ENCODE data around the gene BHLHA15.

The BHLHA15 gene

GRCh38 chr7:98211221-98211675 lies at the start of gene BHLHA15:
Gene BHLHA15, plus strand, starts transcription at chr7:98211439. Its CDS starts 871 bp downstream, at chr7:98212310.
- no peak for DNase-seq (ENCODE audit: low spot score)

GRCh38 chr7:98162758-98163157 lies 48.5 kb upstream of the BHLHA15 start:
- DNase-seq (ENCODE audit: low spot score), result no peak

- DNase-seq (ENCODE audit: low spot score), result no peak
Observed at GRCh38 chr7:98163269-98163668, 48.0 kb upstream of the BHLHA15 start.

GRCh38 chr7:98163704-98164494 lies 47.3 kb upstream of the BHLHA15 start:
- no peak for DNase-seq (ENCODE audit: low spot score)

- peak; percentile 7 for DNase-seq (ENCODE audit: low spot score)
Observed at GRCh38 chr7:98165827-98166667, 45.2 kb upstream of the BHLHA15 start.

- DNase-seq (ENCODE audit: low spot score), result no peak
Observed at GRCh38 chr7:98166668-98166970, 44.6 kb upstream of the BHLHA15 start.

- no peak for DNase-seq (ENCODE audit: low spot score)
Observed at GRCh38 chr7:98167653-98168052, 43.6 kb upstream of the BHLHA15 start.

GRCh38 chr7:98168181-98168903 lies 42.9 kb upstream of the BHLHA15 start:
- DNase-seq (ENCODE audit: low spot score), result peak; percentile 65

- no peak for DNase-seq (ENCODE audit: low spot score)
Observed at GRCh38 chr7:98168904-98169621, 42.2 kb upstream of the BHLHA15 start.

- DNase-seq (ENCODE audit: low spot score), result no peak
Observed at GRCh38 chr7:98170966-98171365, 40.3 kb upstream of the BHLHA15 start.

- DNase-seq (ENCODE audit: low spot score), result no peak
Observed at GRCh38 chr7:98171449-98171848, 39.8 kb upstream of the BHLHA15 start.

- no peak for DNase-seq (ENCODE audit: low spot score)
Observed at GRCh38 chr7:98174334-98175259, 36.6 kb upstream of the BHLHA15 start.

- no peak for DNase-seq (ENCODE audit: low spot score)
Observed at GRCh38 chr7:98175260-98175940, 35.8 kb upstream of the BHLHA15 start.

- DNase-seq (ENCODE audit: low spot score), result no peak
Observed at GRCh38 chr7:98177553-98177952, 33.7 kb upstream of the BHLHA15 start.

- DNase-seq (ENCODE audit: low spot score), result no peak
Observed at GRCh38 chr7:98178321-98178720, 32.9 kb upstream of the BHLHA15 start.

- no peak for DNase-seq (ENCODE audit: low spot score)
Observed at GRCh38 chr7:98178762-98179490, 32.3 kb upstream of the BHLHA15 start.

- no peak for DNase-seq (ENCODE audit: low spot score)
Observed at GRCh38 chr7:98180751-98181150, 30.5 kb upstream of the BHLHA15 start.

GRCh38 chr7:98185101-98185500 lies 26.1 kb upstream of the BHLHA15 start:
- no peak for DNase-seq (ENCODE audit: low spot score)

GRCh38 chr7:98186452-98187137 lies 24.6 kb upstream of the BHLHA15 start:
- DNase-seq (ENCODE audit: low spot score), result peak; percentile 12

Data from kidney capillary endothelial cell (primary cell).